SU-DHL-6 (cell line): Measurements from ENCODE around the gene TLN1.

Experiments used
- H2AFZ ChIP-seq: fragments of 200-600 bp; sonication (generic); 2 replicates; pipeline ENCODE4 v1.6.1; 2014; ENCODE audit warnings: low read depth, mild to moderate bottlenecking, moderate library complexity, mixed read lengths, antibody characterized with exemption, low read length; ENCODE audit not compliant: severe bottlenecking
- H3F3A ChIP-seq: fragments of 200-600 bp; shearing (Covaris generic); 2 replicates; pipeline ENCODE4 v1.6.0; 2016; ENCODE audit warnings: antibody characterized with exemption, mild to moderate bottlenecking; ENCODE audit not compliant: insufficient read depth
- H3K27ac ChIP-seq: fragments of 200-600 bp; sonication (generic); 2 replicates; pipeline ENCODE4 v1.5.1; 2016; ENCODE audit warnings: low read depth, mild to moderate bottlenecking, low read length, moderate library complexity, mixed read lengths
- H3K27me3 ChIP-seq: fragments of 200-600 bp; sonication (generic), shearing (Covaris generic); 2 replicates; pipeline ENCODE4 v1.6.0; 2014; ENCODE audit warnings: mild to moderate bottlenecking, low read length
- H3K36me3 ChIP-seq: fragments of 200-600 bp; sonication (generic); 2 replicates; pipeline ENCODE4 v1.6.1; 2014; ENCODE audit warnings: mild to moderate bottlenecking, low read length, mixed read lengths
- H3K4me2 ChIP-seq: fragments of 300-600, 200-600 bp; shearing (Covaris generic), sonication (generic); 2 replicates; pipeline ENCODE4 v1.6.0; 2014; ENCODE audit warnings: low read length, low read depth, mild to moderate bottlenecking; ENCODE audit not compliant: poor library complexity, severe bottlenecking
- H3K4me3 ChIP-seq: fragments of 200-600 bp; sonication (generic); 2 replicates; pipeline ENCODE4 v1.5.1; 2014; ENCODE audit warnings: antibody characterized with exemption, low read length, mild to moderate bottlenecking, mixed read lengths; ENCODE audit not compliant: insufficient read depth, poor library complexity, severe bottlenecking
- H3K79me2 ChIP-seq: fragments of 200-600 bp; sonication (generic); 2 replicates; pipeline ENCODE4 v1.6.1; 2014; ENCODE audit warnings: mild to moderate bottlenecking, low read length, moderate library complexity; ENCODE audit not compliant: insufficient read depth
- H3K9ac ChIP-seq: fragments of 200-600 bp; sonication (generic); 2 replicates; pipeline ENCODE4 v1.7.0; 2014; ENCODE audit warnings: mild to moderate bottlenecking, low read length
- H3K9me2 ChIP-seq: fragments of 200-600 bp; sonication (generic); replicated peaks from 2 replicates; pipeline ENCODE4 v1.6.1; 2014; ENCODE audit warnings: low read length; ENCODE audit not compliant: insufficient read depth
- H3K9me3 ChIP-seq: fragments of 200-600 bp; sonication (generic); 2 replicates; pipeline ENCODE4 v1.6.1; 2014; ENCODE audit warnings: low read length, mixed read lengths; ENCODE audit not compliant: insufficient read depth
- H4K20me1 ChIP-seq: fragments of 200-600 bp; sonication (generic); 2 replicates; pipeline ENCODE4 v1.6.1; 2014; ENCODE audit warnings: low read depth, mild to moderate bottlenecking, antibody characterized with exemption, low read length, moderate library complexity, mixed read lengths
- EZH2phosphoT487 ChIP-seq: fragments of 200-600 bp; sonication (generic), shearing (Covaris generic); conservative IDR thresholded peaks from 2 replicates; pipeline ENCODE4 v1.6.1; 2018; ENCODE audit warnings: mild to moderate bottlenecking, antibody characterized with exemption, low read length, moderate library complexity, mixed read lengths
- TF ChIP-seq, protein P1 (sequence below): fragments of 200-600 bp; sonication (generic); IDR thresholded peaks from one replicate; pipeline ENCODE4 v1.5.1; 2017; ENCODE audit warnings: antibody characterized with exemption, mild to moderate bottlenecking, low read length, moderate library complexity; ENCODE audit not compliant: insufficient read depth, poor library complexity, severe bottlenecking

TLN1 gene

DNA sequence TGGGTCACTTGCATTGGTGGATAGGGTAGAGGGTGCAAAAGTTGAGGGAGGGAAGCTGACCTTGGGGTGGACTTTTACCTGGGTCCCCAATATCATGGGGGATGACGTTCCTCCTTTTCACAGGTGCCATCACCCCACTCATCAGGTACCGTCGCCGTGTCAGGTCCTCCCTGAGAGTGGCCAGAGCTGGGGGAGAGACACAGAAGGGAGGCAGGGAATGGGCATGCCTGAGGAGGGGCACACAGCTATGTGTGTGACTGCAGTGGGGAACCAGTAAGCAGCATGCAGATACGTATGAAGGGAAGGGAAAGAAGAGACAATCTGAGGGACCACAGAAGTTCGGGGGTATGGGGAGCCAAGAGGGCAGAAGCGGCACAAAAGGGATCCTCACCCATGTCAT is 6.9 kb upstream of the TLN1 start:
- Histone ChIP-seq H3K4me3 (no peak overlapping the region), H3K9me3 (no peaks in the 10 kb centered on the region), H3K36me3 (peaks cover 10% of the 10 kb centered on the region; the same call in 1 of the 2 replicates), H3K27me3 (no peaks in the 10 kb centered on the region), H2AFZ (no peak overlapping the region), H3K4me2 (no peak overlapping the region), H3K79me2 (no peaks in the 10 kb centered on the region), H3K9me2 (no peaks in the 10 kb centered on the region), H3K9ac (no peak overlapping the region), H3K27ac (no peak overlapping the region), H4K20me1 (no peaks in the 10 kb centered on the region), H3F3A (peaks cover 4% of the 10 kb centered on the region; the same call in 1 of the 2 replicates)
- TF ChIP-seq, protein P1, sequence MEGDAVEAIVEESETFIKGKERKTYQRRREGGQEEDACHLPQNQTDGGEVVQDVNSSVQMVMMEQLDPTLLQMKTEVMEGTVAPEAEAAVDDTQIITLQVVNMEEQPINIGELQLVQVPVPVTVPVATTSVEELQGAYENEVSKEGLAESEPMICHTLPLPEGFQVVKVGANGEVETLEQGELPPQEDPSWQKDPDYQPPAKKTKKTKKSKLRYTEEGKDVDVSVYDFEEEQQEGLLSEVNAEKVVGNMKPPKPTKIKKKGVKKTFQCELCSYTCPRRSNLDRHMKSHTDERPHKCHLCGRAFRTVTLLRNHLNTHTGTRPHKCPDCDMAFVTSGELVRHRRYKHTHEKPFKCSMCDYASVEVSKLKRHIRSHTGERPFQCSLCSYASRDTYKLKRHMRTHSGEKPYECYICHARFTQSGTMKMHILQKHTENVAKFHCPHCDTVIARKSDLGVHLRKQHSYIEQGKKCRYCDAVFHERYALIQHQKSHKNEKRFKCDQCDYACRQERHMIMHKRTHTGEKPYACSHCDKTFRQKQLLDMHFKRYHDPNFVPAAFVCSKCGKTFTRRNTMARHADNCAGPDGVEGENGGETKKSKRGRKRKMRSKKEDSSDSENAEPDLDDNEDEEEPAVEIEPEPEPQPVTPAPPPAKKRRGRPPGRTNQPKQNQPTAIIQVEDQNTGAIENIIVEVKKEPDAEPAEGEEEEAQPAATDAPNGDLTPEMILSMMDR, result no peak
- TF ChIP-seq EZH2phosphoT487, result no peak

DNA sequence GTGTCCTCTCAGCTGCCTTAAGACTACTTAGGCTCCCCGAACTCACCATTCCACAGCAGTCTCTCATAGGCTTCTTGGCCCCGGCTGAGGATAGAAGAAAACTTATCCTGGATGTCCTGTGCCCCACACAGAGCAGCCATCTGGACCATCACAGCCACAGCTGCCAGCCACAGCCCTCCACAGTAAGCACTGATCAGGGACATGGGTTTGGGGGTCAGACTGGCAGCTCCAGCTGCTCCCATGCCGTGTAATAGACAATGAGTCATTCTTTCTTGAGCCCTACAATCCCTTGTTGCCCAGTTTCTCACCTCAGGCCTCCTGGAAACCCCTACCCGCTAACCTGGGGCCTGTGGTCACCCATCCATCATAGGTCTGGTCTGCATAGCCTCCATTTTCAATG is 6.2 kb upstream of the TLN1 start:
- no peak overlapping the region for H3K4me2 ChIP-seq
- peaks cover 2% of the 10 kb centered on the region; the same call in 1 of the 2 replicates for H3K79me2 ChIP-seq
- no peaks in the 10 kb centered on the region for H3K9me2 ChIP-seq
- H3K27ac ChIP-seq, result no peak overlapping the region
- H4K20me1 ChIP-seq, result no peaks in the 10 kb centered on the region
- TF ChIP-seq, protein P1, result no peak
- no peak for TF ChIP-seq EZH2phosphoT487
- H3K9me3 ChIP-seq, result no peaks in the 10 kb centered on the region
- H3K36me3 ChIP-seq, result peaks cover 7% of the 10 kb centered on the region; the same call in 1 of the 2 replicates
- no peak overlapping the region for H3K9ac ChIP-seq
- no peaks in the 10 kb centered on the region for H3K27me3 ChIP-seq
- H2AFZ ChIP-seq, result no peak overlapping the region
- peaks cover 10% of the 10 kb centered on the region; the same call in 1 of the 2 replicates for H3F3A ChIP-seq
- no peak overlapping the region for H3K4me3 ChIP-seq

DNA sequence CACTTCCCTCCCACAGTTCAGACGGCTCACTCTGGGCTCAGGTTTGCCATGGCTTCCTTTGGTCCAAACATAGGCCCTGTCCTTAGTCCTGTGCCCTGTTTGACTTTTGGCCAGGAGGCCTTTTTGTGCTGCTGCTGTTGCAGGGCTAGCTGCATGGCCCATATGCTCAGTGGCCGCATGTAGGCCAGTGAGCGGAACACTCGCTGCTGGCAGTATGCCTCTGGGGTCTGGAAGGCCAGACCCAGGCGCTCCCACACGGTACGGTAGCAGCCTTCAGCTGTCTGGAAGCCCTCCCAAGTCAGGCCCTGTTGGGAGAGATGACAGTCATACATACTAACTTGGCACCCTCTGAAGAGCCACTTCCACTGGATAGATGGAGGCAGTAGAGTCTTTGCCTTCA is 5.1 kb upstream of the TLN1 start:
- Histone ChIP-seq H3F3A (peaks cover 10% of the 10 kb centered on the region; the same call in 1 of the 2 replicates), H3K79me2 (peaks cover 6% of the 10 kb centered on the region; the same call in 1 of the 2 replicates), H4K20me1 (no peaks in the 10 kb centered on the region), H3K9me3 (no peaks in the 10 kb centered on the region), H3K9me2 (no peaks in the 10 kb centered on the region), H3K4me2 (no peak overlapping the region), H3K36me3 (no peaks in the 10 kb centered on the region), H3K4me3 (no peak overlapping the region), H3K9ac (no peak overlapping the region), H2AFZ (no peak overlapping the region), H3K27ac (no peak overlapping the region), H3K27me3 (no peaks in the 10 kb centered on the region)
- TF ChIP-seq, protein P1, result no peak
- no peak for TF ChIP-seq EZH2phosphoT487
